ENCODE measurements around the gene PCDHB10. TPM values are rescaled to one million over a fixed set of nuclear protein-coding genes. Genes with fewer than 3 reads are reported as not detected.
"Not testable (repeated sequence)": the region's sequence is repeated elsewhere in the genome, so short reads cannot be mapped to it uniquely, and the experiment has no call there.

PCDHB10 gene
- total and polyA plus RNA-seq, 12 donors = 0.28 to 1.3 (median 0.67) TPM

GRCh38 chr5:141234109-141234667, 42.0 kb downstream of the PCDHB10 start:
- 5% methylated on average over 15 of the region's 15 CpGs for WGBS, 2 donors
- Histone ChIP-seq H3K4me1 (no peaks in the 10 kb centered on the region), H3K9me3 (peaks cover 6 to 95% (median 73%) of the 10 kb centered on the region in 11 donors), H3K27ac (no peak overlapping the region), H3K4me3 (peak overlapping the region in 7 of 10 donors; percentile 2 to 44 (median 32)), H3K27me3 (peaks cover 0 to 25% (median 13%) of the 10 kb centered on the region in 7 donors), H3K36me3 (peaks cover 0 to 4% (median 0%) of the 10 kb centered on the region in 9 donors)
- intact Hi-C loops (cut with DNase I) = no loop called here
- DNase-seq (no peak), ATAC-seq (no peak)
- peak in 6 of 9 donors; percentile 14 to 36 (median 30) for TF ChIP-seq CTCF (IDR thresholded peaks at IDR 0.05)

DNA sequence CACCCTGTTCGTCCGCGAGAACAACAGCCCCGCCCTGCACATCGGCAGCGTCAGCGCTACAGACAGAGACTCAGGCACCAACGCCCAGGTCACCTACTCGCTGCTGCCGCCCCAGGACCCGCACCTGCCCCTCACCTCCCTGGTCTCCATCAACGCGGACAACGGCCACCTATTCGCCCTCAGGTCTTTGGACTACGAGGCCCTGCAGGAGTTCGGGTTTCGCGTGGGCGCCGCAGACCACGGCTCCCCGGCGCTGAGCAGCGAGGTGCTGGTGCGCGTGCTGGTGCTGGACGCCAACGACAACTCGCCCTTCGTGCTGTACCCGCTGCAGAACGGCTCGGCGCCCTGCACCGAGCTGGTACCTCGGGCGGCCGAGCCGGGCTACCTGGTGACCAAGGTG, 43.8 kb downstream of the PCDHB10 start:
- Histone ChIP-seq H3K27me3 (peaks cover 0 to 39% (median 26%) of the 10 kb centered on the region in 7 donors), H3K9me3 (peaks cover 6 to 100% (median 82%) of the 10 kb centered on the region in 11 donors)
- H3K36me3 ChIP-seq; DNase-seq; ATAC-seq; intact Hi-C loops (cut with DNase I); H3K27ac ChIP-seq; H3K4me3 ChIP-seq; H3K4me1 ChIP-seq: not testable (repeated sequence)
- WGBS, 2 donors = 19 to 24% methylated on average over 39 to 40 of the region's 40 CpGs

DNA sequence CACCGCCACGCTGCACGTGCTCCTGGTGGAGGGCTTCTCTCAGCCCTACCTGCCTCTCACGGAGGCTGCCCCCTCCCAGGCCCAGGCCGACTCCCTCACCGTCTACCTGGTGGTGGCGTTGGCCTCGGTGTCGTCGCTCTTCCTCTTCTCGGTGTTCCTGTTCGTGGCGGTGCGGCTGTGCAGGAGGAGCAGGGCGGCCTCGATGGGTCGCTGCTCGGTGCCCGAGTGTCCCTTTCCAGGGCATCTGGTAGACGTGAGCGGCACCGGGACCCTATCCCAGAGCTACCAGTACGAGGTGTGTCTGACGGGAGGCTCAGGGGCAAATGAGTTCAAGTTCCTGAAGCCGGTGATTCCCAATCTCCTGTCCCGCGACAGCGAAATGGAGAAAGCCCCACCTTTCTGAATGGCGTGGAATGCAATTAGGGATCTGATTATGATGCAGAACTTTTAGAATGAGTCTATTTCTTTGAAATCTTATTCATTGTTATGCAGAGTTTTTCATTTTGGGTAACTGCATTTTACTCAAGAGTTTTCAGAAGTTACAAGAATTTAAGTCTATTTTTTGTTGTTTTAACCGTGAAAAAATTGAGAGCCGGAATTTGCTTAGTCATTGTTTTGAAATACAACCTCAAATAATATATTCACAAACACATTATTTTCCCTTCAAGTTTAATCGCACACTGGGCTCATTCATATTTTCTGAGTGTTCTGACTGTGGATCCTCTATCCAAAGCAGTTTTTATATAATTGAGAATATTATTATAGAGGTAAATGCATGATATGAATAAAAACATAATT, 44.6 kb downstream of the PCDHB10 start:
- TF ChIP-seq CTCF (IDR thresholded peaks at IDR 0.05) = no peak
- Histone ChIP-seq H3K9me3 (peaks cover 9 to 100% (median 83%) of the 10 kb centered on the region in 11 donors), H3K4me3 (no peak overlapping the region), H3K27ac (no peak overlapping the region), H3K36me3 (peaks cover 0 to 8% (median 0%) of the 10 kb centered on the region in 9 donors), H3K27me3 (peaks cover 0 to 46% (median 34%) of the 10 kb centered on the region in 7 donors), H3K4me1 (no peaks in the 10 kb centered on the region)
- intact Hi-C loops (cut with DNase I) = no loop called here
- ATAC-seq = no peak
- DNase-seq = no peak
- WGBS, 2 donors = 17 to 18% methylated on average over 29 to 32 of the region's 32 CpGs

DNA sequence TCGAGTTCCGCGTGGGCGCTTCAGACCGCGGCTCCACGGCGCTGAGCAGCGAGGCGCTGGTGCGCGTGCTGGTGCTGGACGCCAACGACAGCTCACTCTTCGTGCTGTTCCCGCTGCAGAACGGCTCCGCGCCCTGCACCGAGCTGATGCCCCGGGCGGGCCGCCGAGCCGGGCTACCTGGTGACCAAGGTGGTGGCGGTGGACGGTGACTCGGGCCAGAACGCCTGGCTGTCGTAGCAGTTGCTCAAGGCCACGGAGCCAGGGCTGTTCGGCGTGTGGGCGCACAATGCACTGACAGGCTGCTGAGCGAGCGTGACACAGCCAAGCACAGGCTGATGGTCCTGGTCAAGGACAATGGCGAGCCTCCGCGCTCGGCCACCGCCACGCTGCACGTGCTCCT, 49.3 kb downstream of the PCDHB10 start:
- TF ChIP-seq CTCF (IDR thresholded peaks at IDR 0.05) = no peak
- WGBS, 2 donors = 14 to 20% methylated on average over 43 of the region's 43 CpGs
- H3K9me3 ChIP-seq = peaks cover 5 to 100% (median 80%) of the 10 kb centered on the region in 11 donors
- DNase-seq (no peak), ATAC-seq (no peak)
- H3K36me3 ChIP-seq = peaks cover 0 to 6% (median 0%) of the 10 kb centered on the region in 9 donors
- no peak overlapping the region for H3K27ac ChIP-seq
- H3K4me1 ChIP-seq = no peaks in the 10 kb centered on the region
- intact Hi-C loops (cut with DNase I) = loop anchor here in 3 of 10 donors (10.0 kb wide), 2 partner anchors 83 to 323 kb away; partner anchors contain the start of gene TAF7 (in 1 of the 3)
- peaks cover 0 to 55% (median 20%) of the 10 kb centered on the region in 7 donors for H3K27me3 ChIP-seq
- H3K4me3 ChIP-seq = no peak overlapping the region

Other genes with a start within 250 kb of the PCDHB10 start
Only the 30 nearest of the 37 such genes appear.
- gene PCDHB1, start 141.0 kb upstream of the PCDHB10 start, total RNA-seq = not detected
- gene PCDHB1, start 141.0 kb upstream of the PCDHB10 start, polyA plus RNA-seq = not detected
- gene PCDHB2, start 97.7 kb upstream of the PCDHB10 start, total RNA-seq = 1 to 10 TPM in 8 of 10 donors, under 1 TPM in 2; 0.87 to 3.8 (median 2.2) TPM
- gene PCDHB2, start 97.7 kb upstream of the PCDHB10 start, polyA plus RNA-seq = under 1 TPM; 0.58 to 0.59 TPM
- 1 to 10 TPM in 6 of 10 donors, under 1 TPM in 4; 0.40 to 2.0 (median 1.1) TPM for gene PCDHB3, start 91.9 kb upstream of the PCDHB10 start, total RNA-seq
- gene PCDHB3, start 91.9 kb upstream of the PCDHB10 start, polyA plus RNA-seq = under 1 TPM; 0.29 to 0.37 TPM
- gene PCDHB4, start 70.5 kb upstream of the PCDHB10 start, total RNA-seq = 1 to 10 TPM; 1.3 to 3.3 (median 2.3) TPM
- under 1 TPM; 0.51 to 0.78 TPM for gene PCDHB4, start 70.5 kb upstream of the PCDHB10 start, polyA plus RNA-seq
- 1 to 10 TPM; 2.4 to 7.4 (median 4.6) TPM for gene PCDHB5, start 57.1 kb upstream of the PCDHB10 start, total RNA-seq
- 1 to 10 TPM in 1 of 2 donors, under 1 TPM in 1; 0.73 to 1.2 TPM for gene PCDHB5, start 57.1 kb upstream of the PCDHB10 start, polyA plus RNA-seq
- under 1 TPM; 0.21 to 0.68 (median 0.44) TPM for gene PCDHB6, start 42.3 kb upstream of the PCDHB10 start, total RNA-seq
- gene PCDHB6, start 42.3 kb upstream of the PCDHB10 start, polyA plus RNA-seq = under 1 TPM; 0.16 to 0.51 TPM
- 1 to 10 TPM in 3 of 10 donors, under 1 TPM in 7; 0.17 to 1.2 (median 0.76) TPM for gene PCDHB7, start 19.7 kb upstream of the PCDHB10 start, total RNA-seq
- gene PCDHB7, start 19.7 kb upstream of the PCDHB10 start, polyA plus RNA-seq = under 1 TPM; 0.22 to 0.35 TPM
- gene PCDHB8, start 14.6 kb upstream of the PCDHB10 start, total RNA-seq = 1 to 10 TPM in 8 of 10 donors, under 1 TPM in 2; 0.60 to 5.8 (median 2.0) TPM
- under 1 TPM; 0.29 to 0.46 TPM for gene PCDHB8, start 14.6 kb upstream of the PCDHB10 start, polyA plus RNA-seq
- 1 to 10 TPM in 9 of 10 donors, under 1 TPM in 1; 0.98 to 3.7 (median 2.1) TPM for gene PCDHB16, start 10.0 kb upstream of the PCDHB10 start, total RNA-seq
- 1 to 10 TPM in 1 of 2 donors, under 1 TPM in 1; 0.62 to 1.4 TPM for gene PCDHB16, start 10.0 kb upstream of the PCDHB10 start, polyA plus RNA-seq
- gene PCDHB9, start 5.2 kb upstream of the PCDHB10 start, total RNA-seq = 1 to 10 TPM in 5 of 10 donors, under 1 TPM in 5; 0.34 to 3.4 (median 1.1) TPM
- under 1 TPM; 0.25 to 0.59 TPM for gene PCDHB9, start 5.2 kb upstream of the PCDHB10 start, polyA plus RNA-seq
- 1 to 10 TPM in 7 of 10 donors, under 1 TPM in 3; 0.64 to 2.8 (median 1.4) TPM for gene PCDHB11, start 7.3 kb downstream of the PCDHB10 start, total RNA-seq
- gene PCDHB11, start 7.3 kb downstream of the PCDHB10 start, polyA plus RNA-seq = under 1 TPM; 0.26 to 0.37 TPM
- gene PCDHB12, start 16.4 kb downstream of the PCDHB10 start, total RNA-seq = 1 to 10 TPM in 6 of 10 donors, under 1 TPM in 4; 0.79 to 1.7 (median 1.1) TPM
- gene PCDHB12, start 16.4 kb downstream of the PCDHB10 start, polyA plus RNA-seq = under 1 TPM; 0.51 to 0.58 TPM
- gene PCDHB13, start 21.6 kb downstream of the PCDHB10 start, total RNA-seq = 1 to 10 TPM; 2.7 to 5.4 (median 3.6) TPM
- gene PCDHB13, start 21.6 kb downstream of the PCDHB10 start, polyA plus RNA-seq = 1 to 10 TPM; 1.0 to 1.3 TPM
- gene PCDHB14, start 31.0 kb downstream of the PCDHB10 start, total RNA-seq = 1 to 10 TPM; 1.4 to 9.0 (median 4.2) TPM
- 1 to 10 TPM; 1.2 to 2.2 TPM for gene PCDHB14, start 31.0 kb downstream of the PCDHB10 start, polyA plus RNA-seq
- 10 to 100 TPM in 2 of 10 donors, 1 to 10 TPM in 8; 3.3 to 10.5 (median 5.2) TPM for gene PCDHB15, start 53.0 kb downstream of the PCDHB10 start, total RNA-seq
- 1 to 10 TPM; 2.3 to 3.4 TPM for gene PCDHB15, start 53.0 kb downstream of the PCDHB10 start, polyA plus RNA-seq
- under 1 TPM in 2 of 10 donors, not detected in 8; 0.28 TPM for gene SLC25A2, start 111.7 kb downstream of the PCDHB10 start, total RNA-seq
- under 1 TPM in 1 of 2 donors, not detected in 1; 0.22 TPM for gene SLC25A2, start 111.7 kb downstream of the PCDHB10 start, polyA plus RNA-seq
- gene TAF7, start 128.4 kb downstream of the PCDHB10 start, total RNA-seq = 100 to 1,000 TPM in 8 of 10 donors, 10 to 100 TPM in 2; 93.4 to 111 (median 107) TPM
- 10 to 100 TPM; 33.1 to 89.9 TPM for gene TAF7, start 128.4 kb downstream of the PCDHB10 start, polyA plus RNA-seq
- 1 to 10 TPM; 2.1 to 5.0 (median 2.8) TPM for gene PCDHGA1, start 138.2 kb downstream of the PCDHB10 start, total RNA-seq
- 1 to 10 TPM in 1 of 2 donors, under 1 TPM in 1; 0.57 to 1.5 TPM for gene PCDHGA1, start 138.2 kb downstream of the PCDHB10 start, polyA plus RNA-seq
- gene PCDHGA2, start 146.4 kb downstream of the PCDHB10 start, total RNA-seq = 10 to 100 TPM in 6 of 10 donors, 1 to 10 TPM in 4; 7.0 to 15.3 (median 12.2) TPM
- gene PCDHGA2, start 146.4 kb downstream of the PCDHB10 start, polyA plus RNA-seq = 1 to 10 TPM; 1.6 to 2.0 TPM
- gene PCDHGA3, start 151.5 kb downstream of the PCDHB10 start, total RNA-seq = 10 to 100 TPM; 10.0 to 21.0 (median 15.2) TPM
- gene PCDHGA3, start 151.5 kb downstream of the PCDHB10 start, polyA plus RNA-seq = 1 to 10 TPM; 1.3 to 7.5 TPM
- gene PCDHGB1, start 157.7 kb downstream of the PCDHB10 start, total RNA-seq = 10 to 100 TPM in 3 of 10 donors, 1 to 10 TPM in 7; 5.2 to 13.2 (median 9.0) TPM
- gene PCDHGB1, start 157.7 kb downstream of the PCDHB10 start, polyA plus RNA-seq = 1 to 10 TPM in 1 of 2 donors, under 1 TPM in 1; 0.19 to 7.2 TPM
- 10 to 100 TPM in 8 of 10 donors, 1 to 10 TPM in 2; 7.4 to 16.0 (median 10.5) TPM for gene PCDHGA4, start 162.7 kb downstream of the PCDHB10 start, total RNA-seq
- gene PCDHGA4, start 162.7 kb downstream of the PCDHB10 start, polyA plus RNA-seq = 1 to 10 TPM in 1 of 2 donors, under 1 TPM in 1; 0.70 to 4.8 TPM
- gene PCDHGB2, start 167.6 kb downstream of the PCDHB10 start, total RNA-seq = 10 to 100 TPM in 7 of 10 donors, 1 to 10 TPM in 3; 8.2 to 17.0 (median 11.5) TPM
- 1 to 10 TPM in 1 of 2 donors, under 1 TPM in 1; 0.64 to 5.2 TPM for gene PCDHGB2, start 167.6 kb downstream of the PCDHB10 start, polyA plus RNA-seq
- gene PCDHGA5, start 171.8 kb downstream of the PCDHB10 start, total RNA-seq = 1 to 10 TPM; 5.5 to 9.7 (median 7.1) TPM
- gene PCDHGA5, start 171.8 kb downstream of the PCDHB10 start, polyA plus RNA-seq = 1 to 10 TPM in 1 of 2 donors, under 1 TPM in 1; 0.59 to 5.3 TPM
- gene PCDHGB3, start 177.9 kb downstream of the PCDHB10 start, total RNA-seq = 10 to 100 TPM in 3 of 10 donors, 1 to 10 TPM in 7; 7.0 to 14.0 (median 9.3) TPM
- 1 to 10 TPM in 1 of 2 donors, under 1 TPM in 1; 0.39 to 5.1 TPM for gene PCDHGB3, start 177.9 kb downstream of the PCDHB10 start, polyA plus RNA-seq
- gene PCDHGA6, start 181.5 kb downstream of the PCDHB10 start, total RNA-seq = 10 to 100 TPM in 1 of 10 donors, 1 to 10 TPM in 9; 5.4 to 10.6 (median 8.1) TPM
- gene PCDHGA6, start 181.5 kb downstream of the PCDHB10 start, polyA plus RNA-seq = 1 to 10 TPM; 1.2 to 9.4 TPM
- 10 to 100 TPM in 1 of 10 donors, 1 to 10 TPM in 9; 5.9 to 11.5 (median 8.1) TPM for gene PCDHGA7, start 190.4 kb downstream of the PCDHB10 start, total RNA-seq
- gene PCDHGA7, start 190.4 kb downstream of the PCDHB10 start, polyA plus RNA-seq = 1 to 10 TPM in 1 of 2 donors, under 1 TPM in 1; 0.54 to 6.4 TPM
- 10 to 100 TPM in 1 of 10 donors, 1 to 10 TPM in 9; 5.1 to 10.9 (median 7.3) TPM for gene PCDHGB4, start 195.3 kb downstream of the PCDHB10 start, total RNA-seq
- 1 to 10 TPM in 1 of 2 donors, under 1 TPM in 1; 0.96 to 3.3 TPM for gene PCDHGB4, start 195.3 kb downstream of the PCDHB10 start, polyA plus RNA-seq
- gene PCDHGA8, start 200.3 kb downstream of the PCDHB10 start, total RNA-seq = 10 to 100 TPM in 1 of 10 donors, 1 to 10 TPM in 9; 7.2 to 11.2 (median 8.7) TPM
- 1 to 10 TPM in 1 of 2 donors, under 1 TPM in 1; 0.28 to 3.7 TPM for gene PCDHGA8, start 200.3 kb downstream of the PCDHB10 start, polyA plus RNA-seq
- 10 to 100 TPM in 2 of 10 donors, 1 to 10 TPM in 8; 6.6 to 12.1 (median 8.2) TPM for gene PCDHGB5, start 205.6 kb downstream of the PCDHB10 start, total RNA-seq
- 1 to 10 TPM; 1.6 to 3.8 TPM for gene PCDHGB5, start 205.6 kb downstream of the PCDHB10 start, polyA plus RNA-seq

Data from heart right ventricle (tissue), 16 donors.